Keratinocyte (primary cell): ENCODE results near the gene RFTN1.

Experiments used
- EZH2 ChIP-seq: IDR thresholded peaks from one replicate; pipeline ENCODE4 v1.6.1; 2012; ENCODE audit warnings: inconsistent platforms, mild to moderate bottlenecking, low read length, moderate library complexity
- TF ChIP-seq, protein P1 (sequence below), 3 experiments: IDR thresholded peaks in 1 of 3; conservative IDR thresholded peaks in 1 of 3; optimal IDR thresholded peaks in 1 of 3; 2 replicates in 2 of 3; 3 replicates in 1 of 3; pipeline versions ENCODE3 to v1.5.1; 2011; ENCODE audit warnings: low read length in 3 of 3, mild to moderate bottlenecking in 3 of 3, moderate library complexity in 2 of 3, control low read depth in 1 of 3, inconsistent platforms in 1 of 3; ENCODE audit not compliant: insufficient read depth in 2 of 3; ENCODE audit errors: extremely low read depth in 1 of 3

DNA sequence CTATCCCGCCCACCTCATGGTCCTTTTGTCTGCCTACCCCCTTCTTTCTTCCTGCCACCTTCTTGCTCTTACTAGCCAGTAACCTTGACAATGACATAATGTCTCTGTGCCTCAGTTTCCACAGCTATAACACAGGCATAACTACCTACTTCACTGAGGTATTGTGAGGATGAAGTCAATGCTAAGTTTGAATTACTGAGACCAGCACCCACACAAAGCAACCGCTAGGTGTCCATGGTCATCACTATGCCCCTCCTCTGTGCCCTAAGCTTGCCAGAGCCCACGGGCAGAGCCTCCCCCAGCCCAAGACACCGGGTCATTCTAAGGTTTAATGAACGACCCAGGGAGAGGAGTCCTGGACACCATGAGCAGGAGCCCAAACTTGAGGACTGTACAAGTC, 146.9 kb downstream of the RFTN1 start:
- TF ChIP-seq, protein P1, sequence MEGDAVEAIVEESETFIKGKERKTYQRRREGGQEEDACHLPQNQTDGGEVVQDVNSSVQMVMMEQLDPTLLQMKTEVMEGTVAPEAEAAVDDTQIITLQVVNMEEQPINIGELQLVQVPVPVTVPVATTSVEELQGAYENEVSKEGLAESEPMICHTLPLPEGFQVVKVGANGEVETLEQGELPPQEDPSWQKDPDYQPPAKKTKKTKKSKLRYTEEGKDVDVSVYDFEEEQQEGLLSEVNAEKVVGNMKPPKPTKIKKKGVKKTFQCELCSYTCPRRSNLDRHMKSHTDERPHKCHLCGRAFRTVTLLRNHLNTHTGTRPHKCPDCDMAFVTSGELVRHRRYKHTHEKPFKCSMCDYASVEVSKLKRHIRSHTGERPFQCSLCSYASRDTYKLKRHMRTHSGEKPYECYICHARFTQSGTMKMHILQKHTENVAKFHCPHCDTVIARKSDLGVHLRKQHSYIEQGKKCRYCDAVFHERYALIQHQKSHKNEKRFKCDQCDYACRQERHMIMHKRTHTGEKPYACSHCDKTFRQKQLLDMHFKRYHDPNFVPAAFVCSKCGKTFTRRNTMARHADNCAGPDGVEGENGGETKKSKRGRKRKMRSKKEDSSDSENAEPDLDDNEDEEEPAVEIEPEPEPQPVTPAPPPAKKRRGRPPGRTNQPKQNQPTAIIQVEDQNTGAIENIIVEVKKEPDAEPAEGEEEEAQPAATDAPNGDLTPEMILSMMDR (optimal IDR thresholded peaks at IDR 0.05 in 1 of 3, IDR thresholded peaks at IDR 0.05 in 1 of 3, conservative IDR thresholded peaks at IDR 0.05 in 1 of 3; ENCODE audit: extremely low read depth in 1 of 3, insufficient read depth in 2 of 3, low read length in 3 of 3), result no peak
- no peak for TF ChIP-seq EZH2
